Caki2 (cell line): Measurements from ENCODE around the gene SLC17A8. TPM values are rescaled to one million over a fixed set of nuclear protein-coding genes. Genes with fewer than 3 reads are reported as not detected.

Experiments used
- DNase-seq: peaks from one replicate; pipeline ENCODE4 v3.0.0-alpha.2; 2015; ENCODE audit warnings: low read depth
- in situ Hi-C: cut with HindIII; loops from 2 replicates; pipeline ENCODE4 v1.10.0; 2016; ENCODE audit warnings: low sequenced_read_pairs, low pct_unique_long_range_greater_than_20kb, mixed read lengths
- total RNA-seq: library from RNA; depleted of rRNA; stranded (reverse); fragments of >200 nt; shearing (Covaris generic); gene quantifications from 2 replicates; pipeline ENCODE4 v1.2.3, GENCODE V29; 2014; ENCODE audit warnings: low replicate concordance

Gene SLC17A8
- total RNA-seq, 1 experiment from 2014 or later, result not detected

GRCh38 chr12:100360450-100360849 is 3.6 kb downstream of the SLC17A8 start:
- no peak for DNase-seq
- in situ Hi-C loops, result no loop called here

- in situ Hi-C loops, result no loop called here
- no peak for DNase-seq
Observed at GRCh38 chr12:100364324-100364723, 7.5 kb downstream of the SLC17A8 start.

- in situ Hi-C loops, result no loop called here
- no peak for DNase-seq
Observed at GRCh38 chr12:100365411-100365810, 8.5 kb downstream of the SLC17A8 start.

- DNase-seq, result no peak
- in situ Hi-C loops, result no loop called here
Observed at GRCh38 chr12:100368066-100368465, 11.2 kb downstream of the SLC17A8 start.

DNA sequence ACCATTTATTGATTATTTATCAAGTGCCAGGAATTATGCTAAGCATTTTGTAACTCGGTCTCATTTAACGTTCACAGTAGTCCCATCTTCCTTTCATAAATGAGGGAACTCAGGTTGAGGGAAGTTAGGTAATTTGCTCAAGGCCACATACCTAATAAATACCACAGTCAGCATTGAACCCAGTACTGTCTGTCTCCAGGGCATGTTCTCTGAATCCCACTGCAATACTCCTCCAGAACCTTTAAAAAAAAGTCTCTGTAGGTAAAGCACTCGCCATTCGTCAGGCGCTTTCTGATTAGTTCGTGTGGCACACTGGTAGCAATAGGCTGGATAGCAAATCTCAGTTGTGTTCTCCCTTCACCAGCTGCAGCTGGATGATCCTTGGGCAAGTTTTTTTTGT is 14.3 kb downstream of the SLC17A8 start:
- in situ Hi-C loops, result no loop called here
- DNase-seq, result no peak

- in situ Hi-C loops, result no loop called here
- no peak for DNase-seq
Observed at GRCh38 chr12:100372853-100373640, 16.2 kb downstream of the SLC17A8 start.

DNA sequence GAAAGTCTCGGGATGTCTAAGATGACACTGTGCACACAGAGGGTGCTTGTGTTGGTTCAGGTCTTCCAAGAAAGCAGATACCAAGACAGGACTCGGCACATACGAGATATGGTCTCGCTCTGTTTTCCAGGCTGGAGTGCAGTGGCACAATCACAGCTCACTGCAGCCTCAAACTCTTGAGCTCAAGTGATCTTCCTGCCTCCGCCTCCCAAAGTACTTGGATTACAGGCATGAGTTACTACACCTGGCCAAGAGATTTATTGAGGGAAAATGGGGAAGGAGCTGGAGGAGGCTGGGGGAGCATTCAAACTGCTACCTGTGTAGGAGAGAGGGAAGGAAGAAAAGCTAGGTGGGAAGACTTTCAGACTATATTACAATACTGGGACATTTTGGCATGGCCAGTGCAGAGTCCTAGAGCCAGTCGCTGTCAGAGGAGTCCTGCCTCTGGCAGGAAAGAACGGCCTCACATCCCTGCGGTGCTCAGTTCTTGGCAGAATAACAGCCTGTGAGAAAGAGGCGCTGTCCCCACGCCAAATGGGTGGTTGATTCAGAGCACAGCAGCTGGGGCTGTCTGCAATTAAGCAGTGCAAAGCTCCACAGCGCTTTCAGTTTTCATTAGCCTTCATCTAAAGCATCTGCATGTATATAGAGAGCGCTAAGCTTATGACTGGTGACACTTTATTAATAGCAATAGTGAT is 18.3 kb downstream of the SLC17A8 start:
- in situ Hi-C loops, result no loop called here
- DNase-seq, result no peak

DNA sequence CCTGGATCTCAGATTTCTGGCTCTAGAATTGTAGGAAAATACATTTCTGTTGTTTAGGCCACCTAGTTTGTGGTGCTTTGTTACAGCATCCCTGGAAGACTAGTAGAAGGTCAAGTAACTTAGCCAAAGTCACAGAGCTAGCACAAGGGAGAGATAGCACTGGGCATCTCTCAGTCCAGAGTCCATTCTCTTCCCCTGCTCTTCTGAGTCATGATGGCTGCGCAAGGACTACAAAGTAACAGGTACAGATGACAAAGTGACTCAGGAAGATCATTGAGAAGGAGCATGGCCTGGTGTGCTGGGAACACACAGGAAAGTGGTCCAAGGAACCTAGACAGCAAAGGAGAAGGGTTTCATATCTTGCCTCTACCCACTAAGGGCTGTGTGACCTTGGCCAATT is 19.3 kb downstream of the SLC17A8 start:
- DNase-seq, result no peak
- in situ Hi-C loops, result no loop called here

DNA sequence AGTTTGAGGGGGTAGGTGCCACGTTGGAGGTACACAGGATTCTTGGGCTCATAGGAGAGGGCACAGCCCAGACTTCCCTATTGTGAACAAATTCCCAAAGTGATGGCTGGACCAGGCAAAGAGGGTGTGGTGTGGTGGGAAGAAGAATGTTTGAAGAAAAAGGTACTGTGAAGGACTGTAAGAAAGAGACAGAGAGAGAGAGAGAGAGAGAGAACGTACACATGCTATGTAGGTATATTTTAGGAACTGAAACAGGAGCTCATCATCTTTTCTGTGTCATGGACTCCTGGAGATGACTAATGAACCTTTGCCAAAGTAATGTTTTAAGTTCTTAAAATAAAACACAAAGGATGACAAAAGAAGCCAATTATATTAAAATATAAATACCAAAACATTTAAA is 24.5 kb downstream of the SLC17A8 start:
- in situ Hi-C loops, result no loop called here

DNA sequence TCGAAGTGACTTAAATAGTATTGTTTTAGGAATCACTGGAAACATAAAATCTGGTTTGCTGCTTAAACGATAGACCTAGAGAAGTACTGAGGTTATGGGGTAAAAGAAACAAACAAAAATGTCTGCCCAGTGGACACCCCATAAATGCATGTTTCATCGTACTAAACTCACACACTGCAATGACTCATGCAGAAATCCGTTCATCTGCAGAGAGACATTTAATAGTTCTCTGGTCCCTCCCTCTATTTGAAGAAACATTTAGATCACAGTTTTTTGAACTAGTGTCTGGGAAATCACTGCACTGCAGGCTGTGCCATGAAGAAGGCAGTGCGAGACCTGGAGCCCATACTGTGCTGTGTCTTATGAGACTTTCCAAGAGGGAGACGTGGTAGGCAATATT is 25.5 kb downstream of the SLC17A8 start:
- in situ Hi-C loops, result no loop called here
- no peak for DNase-seq

More for the DNA sequence above, 24.5 kb downstream of the SLC17A8 start:
- no peak for DNase-seq

GRCh38 chr12:100383586-100384558 is 27.0 kb downstream of the SLC17A8 start:
- in situ Hi-C loops, result no loop called here
- no peak for DNase-seq

DNA sequence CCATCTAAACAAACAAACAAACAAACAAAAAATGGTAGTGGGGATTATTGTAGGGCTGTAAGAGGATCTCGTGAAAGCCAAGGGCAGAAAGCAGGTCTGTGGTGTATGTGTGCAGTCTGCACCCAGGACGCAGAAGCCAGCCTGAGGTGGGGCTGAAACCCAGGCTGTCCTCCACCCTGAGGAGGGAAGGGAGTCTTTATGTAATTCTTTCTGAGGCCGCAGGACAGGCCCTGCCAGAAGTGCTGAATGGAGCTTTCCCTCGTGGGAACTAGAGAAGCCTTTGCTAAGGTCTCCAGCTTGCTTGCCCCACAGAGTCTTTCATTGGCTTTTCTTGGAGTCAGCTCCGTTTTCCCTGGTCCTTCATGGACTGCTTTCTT is 27.7 kb downstream of the SLC17A8 start:
- in situ Hi-C loops, result no loop called here
- no peak for DNase-seq

GRCh38 chr12:100388382-100388781 is 31.5 kb downstream of the SLC17A8 start:
- in situ Hi-C loops, result no loop called here
- DNase-seq, result no peak

DNA sequence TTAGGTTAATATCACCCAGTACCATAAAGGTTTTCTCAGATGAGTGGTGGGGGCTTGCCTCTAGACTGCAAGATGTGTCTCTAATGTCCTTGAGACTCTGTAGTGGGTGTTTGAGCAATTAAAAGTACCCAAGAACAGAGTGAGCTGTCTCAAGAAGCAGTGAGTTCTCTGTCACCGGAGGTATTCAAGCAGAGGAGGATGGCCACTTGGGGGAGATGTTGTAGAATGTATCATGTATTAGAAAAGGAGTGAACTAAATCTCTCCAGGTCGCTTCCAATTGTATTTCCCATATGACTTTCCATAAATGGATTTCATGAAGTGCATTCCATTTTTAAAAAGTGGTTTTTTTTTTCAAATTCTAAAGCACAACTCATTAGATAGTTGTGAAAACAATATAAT is 35.0 kb downstream of the SLC17A8 start:
- in situ Hi-C loops, result no loop called here
- DNase-seq, result peak; percentile 17

DNA sequence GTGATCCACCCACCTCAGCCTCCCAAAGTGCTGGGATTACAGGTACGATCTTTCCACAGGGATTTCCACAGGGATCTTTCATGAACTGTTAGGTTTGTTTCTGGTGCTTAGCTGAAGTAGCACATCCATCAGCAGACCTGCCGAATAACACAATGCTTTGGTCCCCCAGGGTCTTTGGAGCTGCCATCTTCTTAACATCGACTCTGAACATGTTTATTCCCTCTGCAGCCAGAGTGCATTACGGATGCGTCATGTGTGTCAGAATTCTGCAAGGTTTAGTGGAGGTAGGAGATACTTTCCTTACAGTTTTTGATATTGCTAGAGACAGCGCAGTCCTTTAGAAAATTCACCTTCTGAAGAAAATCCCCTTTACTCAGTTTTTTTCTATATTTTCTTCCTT is 36.3 kb downstream of the SLC17A8 start:
- DNase-seq, result no peak
- in situ Hi-C loops, result no loop called here

- no peak for DNase-seq
- in situ Hi-C loops, result no loop called here
Observed at GRCh38 chr12:100395811-100396210, 38.9 kb downstream of the SLC17A8 start.

DNA sequence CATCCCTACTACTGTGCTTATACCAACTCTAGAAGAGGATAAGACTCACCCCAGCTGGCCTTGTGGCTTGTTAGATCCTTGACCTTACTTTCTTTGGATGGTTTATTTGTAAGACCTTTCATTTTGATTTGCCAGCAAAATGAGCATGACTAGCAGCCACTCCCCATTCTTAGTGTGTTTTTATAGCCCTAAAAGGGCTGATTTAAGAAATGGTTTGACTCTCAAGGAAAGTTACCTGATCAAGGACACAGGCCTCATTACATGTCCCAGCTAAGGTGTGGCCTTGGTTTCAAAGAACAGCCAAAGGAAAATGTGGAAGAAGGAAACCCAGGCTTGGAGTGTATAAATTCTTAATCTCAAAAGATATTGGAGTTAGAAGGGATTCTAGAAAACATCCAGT is 41.4 kb downstream of the SLC17A8 start:
- no peak for DNase-seq
- in situ Hi-C loops, result no loop called here

- in situ Hi-C loops, result no loop called here
- DNase-seq, result no peak
Observed at GRCh38 chr12:100399095-100399494, 42.2 kb downstream of the SLC17A8 start.

DNA sequence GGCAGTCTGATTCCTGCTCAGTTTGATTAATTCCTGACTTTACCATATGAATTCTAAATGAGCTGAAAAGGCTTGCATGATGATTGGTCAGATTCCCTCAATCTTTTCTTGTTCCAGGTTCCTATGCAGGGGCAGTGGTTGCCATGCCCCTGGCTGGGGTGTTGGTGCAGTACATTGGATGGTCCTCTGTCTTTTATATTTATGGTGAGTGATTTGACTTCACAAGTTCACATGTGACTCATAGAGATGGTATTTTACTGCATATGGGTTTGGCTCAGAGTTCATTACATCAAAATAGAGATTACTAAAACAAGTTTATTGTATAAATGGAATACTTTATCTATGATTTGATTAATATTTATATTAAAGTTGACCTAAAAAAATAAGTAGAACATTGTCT is 44.8 kb downstream of the SLC17A8 start:
- in situ Hi-C loops, result no loop called here
- DNase-seq, result peak; percentile 85
